ENCODE data around the gene MVK. TPM values are rescaled to one million over a fixed set of nuclear protein-coding genes. Genes with fewer than 3 reads are reported as not detected.

Gene MVK
- total RNA-seq, 2 experiments from 2014 or later = 8.2 to 8.4 TPM

GRCh38 chr12:109589691-109590245, 16.2 kb downstream of the MVK start:
- peaks cover 31% of the 10 kb centered on the region for H3K36me3 Mint-ChIP-seq (ENCODE audit: low read depth)
- no peaks in the 10 kb centered on the region for H3K27me3 Mint-ChIP-seq
- ATAC-seq (ENCODE audit: poor library complexity) (no peak), DNase-seq (no peak)
- intact Hi-C loops (cut with DNase I, micrococcal nuclease) = no loop called here
- Histone ChIP-seq H3K4me1 (ENCODE audit: insufficient read depth, low read length) (peaks cover 4% of the 10 kb centered on the region), H3K4me3 (ENCODE audit: low read length) (no peak overlapping the region), H3K27ac (ENCODE audit: low read depth in 1 of 2, low read length in 2 of 2) (no peak overlapping the region), H3K36me3 (ENCODE audit: insufficient read depth, low read length) (peaks cover 8% of the 10 kb centered on the region), H3K9me3 (ENCODE audit: control insufficient read depth in 1 of 2, insufficient read depth in 1 of 2, low read length in 2 of 2) (no peaks in the 10 kb centered on the region), H3K27me3 (ENCODE audit: control insufficient read depth in 1 of 2, insufficient read depth in 2 of 2, low read length in 2 of 2) (no peaks in the 10 kb centered on the region)
- no peak for TF ChIP-seq CTCF (IDR thresholded peaks at IDR 0.05)
- no peak overlapping the region for H3K27ac Mint-ChIP-seq
- POLR2A ChIA-PET = no interaction called here
- no peak overlapping the region for H3K4me3 Mint-ChIP-seq
- CTCF ChIA-PET = no interaction called here
- H3K9me3 Mint-ChIP-seq = no peaks in the 10 kb centered on the region
- peaks cover 6% of the 10 kb centered on the region for H3K4me1 Mint-ChIP-seq (ENCODE audit: low read depth)

- TF ChIP-seq CTCF (IDR thresholded peaks at IDR 0.05) = no peak
- Histone ChIP-seq H3K27me3 (ENCODE audit: control insufficient read depth in 1 of 2, insufficient read depth in 2 of 2, low read length in 2 of 2) (no peaks in the 10 kb centered on the region), H3K9me3 (ENCODE audit: control insufficient read depth in 1 of 2, insufficient read depth in 1 of 2, low read length in 2 of 2) (no peaks in the 10 kb centered on the region), H3K4me3 (ENCODE audit: low read length) (no peak overlapping the region), H3K27ac (ENCODE audit: low read depth in 1 of 2, low read length in 2 of 2) (no peak overlapping the region), H3K36me3 (ENCODE audit: insufficient read depth, low read length) (peaks cover 8% of the 10 kb centered on the region), H3K4me1 (ENCODE audit: insufficient read depth, low read length) (peaks cover 12% of the 10 kb centered on the region)
- CTCF ChIA-PET = no interaction called here
- Mint-ChIP-seq H3K4me1 (ENCODE audit: low read depth) (peaks cover 14% of the 10 kb centered on the region), H3K27ac (no peak overlapping the region), H3K27me3 (no peaks in the 10 kb centered on the region), H3K36me3 (ENCODE audit: low read depth) (peaks cover 26% of the 10 kb centered on the region), H3K4me3 (no peak overlapping the region), H3K9me3 (no peaks in the 10 kb centered on the region)
- POLR2A ChIA-PET = no interaction called here
- DNase-seq (no peak), ATAC-seq (ENCODE audit: poor library complexity) (no peak)
- intact Hi-C loops (cut with DNase I, micrococcal nuclease) = no loop called here
Observed at GRCh38 chr12:109590566-109590965, 17.0 kb downstream of the MVK start.

GRCh38 chr12:109591041-109591440, 17.4 kb downstream of the MVK start:
- Histone ChIP-seq H3K36me3 (ENCODE audit: insufficient read depth, low read length) (peaks cover 6% of the 10 kb centered on the region), H3K9me3 (ENCODE audit: control insufficient read depth in 1 of 2, insufficient read depth in 1 of 2, low read length in 2 of 2) (no peaks in the 10 kb centered on the region), H3K4me3 (ENCODE audit: low read length) (no peak overlapping the region), H3K27ac (ENCODE audit: low read depth in 1 of 2, low read length in 2 of 2) (no peak overlapping the region), H3K4me1 (ENCODE audit: insufficient read depth, low read length) (peaks cover 16% of the 10 kb centered on the region), H3K27me3 (ENCODE audit: control insufficient read depth in 1 of 2, insufficient read depth in 2 of 2, low read length in 2 of 2) (no peaks in the 10 kb centered on the region)
- H3K27ac Mint-ChIP-seq = no peak overlapping the region
- intact Hi-C loops (cut with DNase I, micrococcal nuclease) = no loop called here
- DNase-seq = no peak
- no peak for TF ChIP-seq CTCF (IDR thresholded peaks at IDR 0.05)
- ATAC-seq (ENCODE audit: poor library complexity) = no peak
- ChIA-PET CTCF (no interaction called here), POLR2A (no interaction called here)
- peaks cover 17% of the 10 kb centered on the region for H3K4me1 Mint-ChIP-seq (ENCODE audit: low read depth)
- no peak overlapping the region for H3K4me3 Mint-ChIP-seq
- no peaks in the 10 kb centered on the region for H3K9me3 Mint-ChIP-seq
- H3K36me3 Mint-ChIP-seq (ENCODE audit: low read depth) = peaks cover 26% of the 10 kb centered on the region
- H3K27me3 Mint-ChIP-seq = no peaks in the 10 kb centered on the region
